Smooth muscle cell (in vitro differentiated cells): ENCODE data around the gene ERLIN1. TPM values are rescaled to one million over a fixed set of nuclear protein-coding genes. Genes with fewer than 3 reads are reported as not detected.

Experiments
- DNase-seq: peaks from one replicate; lab custom pipeline; 2025; ENCODE audit not compliant: unreplicated experiment; lab: John Stamatoyannopoulos, UW
- H2AFZ ChIP-seq: fragments of 200-600 bp; sonication (generic); 2 replicates; pipeline ENCODE4 v1.6.0; 2016; ENCODE audit warnings: antibody characterized with exemption, low read depth, mild to moderate bottlenecking
- H3F3A ChIP-seq: fragments of 200-600 bp; sonication (generic); 2 replicates; pipeline ENCODE4 v1.6.0; 2017; ENCODE audit warnings: antibody characterized with exemption, low read depth
- H3K27ac ChIP-seq: fragments of 200-600 bp; sonication (generic); 2 replicates; pipeline ENCODE4 v1.5.1; 2016; ENCODE audit warnings: low read depth, mild to moderate bottlenecking
- H3K27me3 ChIP-seq: fragments of 200-600 bp; sonication (generic); 2 replicates; pipeline ENCODE4 v1.6.1; 2016; ENCODE audit warnings: low read depth, mild to moderate bottlenecking
- H3K36me3 ChIP-seq: fragments of 200-600 bp; sonication (generic); 2 replicates; pipeline ENCODE4 v1.5.1; 2016; ENCODE audit warnings: low read depth
- H3K4me1 ChIP-seq: fragments of 200-600 bp; sonication (generic); 2 replicates; pipeline ENCODE4 v1.5.1; 2016; ENCODE audit warnings: low read depth
- H3K4me2 ChIP-seq: fragments of 200-600 bp; sonication (generic); 2 replicates; pipeline ENCODE4 v1.6.0; 2016; ENCODE audit warnings: mild to moderate bottlenecking
- H3K4me3 ChIP-seq: fragments of 200-600 bp; sonication (generic); 2 replicates; pipeline ENCODE4 v1.5.1; 2016; ENCODE audit warnings: mild to moderate bottlenecking
- H3K79me2 ChIP-seq: fragments of 200-600 bp; sonication (generic); 2 replicates; pipeline ENCODE4 v1.6.0; 2016; ENCODE audit warnings: low read depth, mild to moderate bottlenecking
- H3K9ac ChIP-seq: fragments of 200-600 bp; sonication (generic); 2 replicates; pipeline ENCODE4 v1.6.0; 2016; ENCODE audit warnings: low read depth
- H3K9me3 ChIP-seq: fragments of 200-600 bp; sonication (generic); replicated peaks from 2 replicates; pipeline ENCODE4 v1.5.1; 2016; ENCODE audit warnings: low read depth
- H4K20me1 ChIP-seq: fragments of 200-600 bp; sonication (generic); 2 replicates; pipeline ENCODE4 v1.6.0; 2016; ENCODE audit warnings: low read depth
- WGBS: methylation state at CpG from one replicate; pipeline ENCODE4 v1.1.7; 2016; ENCODE audit warnings: low lambda C conversion rate; 5-methylcytosine and 5-hydroxymethylcytosine counted together
- polyA plus RNA-seq: library from polyadenylated mRNA; unstranded; fragments of >200 nt; fragmentation: Nextera tagmentation; extraction: Ambion mirVana; gene quantifications from 2 replicates; pipeline ENCODE4 v1.2.1, GENCODE V29; 2016
- total RNA-seq: library from RNA; depleted of rRNA; stranded (reverse); fragments of >200 nt; gene quantifications from 2 replicates; pipeline ENCODE4 v1.2.3, GENCODE V29; 2014
- TF ChIP-seq, protein P1 (sequence below): fragments of 200-600 bp; sonication (generic); IDR thresholded peaks from 2 replicates; pipeline ENCODE4 v1.5.1; 2017; ENCODE audit warnings: borderline replicate concordance, mild to moderate bottlenecking, antibody characterized with exemption; ENCODE audit not compliant: insufficient read depth, poor library complexity, severe bottlenecking

Gene ERLIN1
- total and polyA plus RNA-seq, 2 experiments from 2014 or later, result 21.0 to 32.2 TPM

DNA sequence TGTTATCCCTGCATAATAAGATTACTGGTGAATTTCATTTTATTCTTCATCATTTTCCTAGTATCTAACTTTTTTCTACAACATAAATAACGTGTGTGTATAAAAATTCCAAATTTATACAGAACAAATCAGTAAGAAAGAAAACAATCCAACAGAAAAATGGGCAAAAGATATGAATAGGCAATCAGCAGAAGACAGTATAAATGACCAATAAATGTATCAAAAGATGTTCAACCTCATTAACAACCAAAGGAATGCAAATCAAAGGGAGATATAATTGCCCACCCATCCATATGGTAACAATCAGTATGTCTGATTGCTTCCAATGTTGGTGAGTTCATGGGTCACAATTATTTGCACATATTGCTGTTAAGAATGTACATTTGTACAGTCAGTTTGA, 13.5 kb downstream of the ERLIN1 start:
- peaks cover 26% of the 10 kb centered on the region for H3K36me3 ChIP-seq
- no peak overlapping the region for H3K27ac ChIP-seq
- no peaks in the 10 kb centered on the region for H3K27me3 ChIP-seq
- no peaks in the 10 kb centered on the region for H3K9me3 ChIP-seq
- H3F3A ChIP-seq, result no peaks in the 10 kb centered on the region
- no peaks in the 10 kb centered on the region for H3K79me2 ChIP-seq
- no peak overlapping the region for H3K4me2 ChIP-seq
- DNase-seq, result no peak
- H3K4me1 ChIP-seq, result no peaks in the 10 kb centered on the region
- H4K20me1 ChIP-seq, result no peaks in the 10 kb centered on the region
- 95% methylated on average over 1 of the region's 1 CpG for WGBS
- H3K9ac ChIP-seq, result no peak overlapping the region
- H3K4me3 ChIP-seq, result no peak overlapping the region
- no peak overlapping the region for H2AFZ ChIP-seq
- TF ChIP-seq, protein P1, sequence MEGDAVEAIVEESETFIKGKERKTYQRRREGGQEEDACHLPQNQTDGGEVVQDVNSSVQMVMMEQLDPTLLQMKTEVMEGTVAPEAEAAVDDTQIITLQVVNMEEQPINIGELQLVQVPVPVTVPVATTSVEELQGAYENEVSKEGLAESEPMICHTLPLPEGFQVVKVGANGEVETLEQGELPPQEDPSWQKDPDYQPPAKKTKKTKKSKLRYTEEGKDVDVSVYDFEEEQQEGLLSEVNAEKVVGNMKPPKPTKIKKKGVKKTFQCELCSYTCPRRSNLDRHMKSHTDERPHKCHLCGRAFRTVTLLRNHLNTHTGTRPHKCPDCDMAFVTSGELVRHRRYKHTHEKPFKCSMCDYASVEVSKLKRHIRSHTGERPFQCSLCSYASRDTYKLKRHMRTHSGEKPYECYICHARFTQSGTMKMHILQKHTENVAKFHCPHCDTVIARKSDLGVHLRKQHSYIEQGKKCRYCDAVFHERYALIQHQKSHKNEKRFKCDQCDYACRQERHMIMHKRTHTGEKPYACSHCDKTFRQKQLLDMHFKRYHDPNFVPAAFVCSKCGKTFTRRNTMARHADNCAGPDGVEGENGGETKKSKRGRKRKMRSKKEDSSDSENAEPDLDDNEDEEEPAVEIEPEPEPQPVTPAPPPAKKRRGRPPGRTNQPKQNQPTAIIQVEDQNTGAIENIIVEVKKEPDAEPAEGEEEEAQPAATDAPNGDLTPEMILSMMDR, result no peak

DNA sequence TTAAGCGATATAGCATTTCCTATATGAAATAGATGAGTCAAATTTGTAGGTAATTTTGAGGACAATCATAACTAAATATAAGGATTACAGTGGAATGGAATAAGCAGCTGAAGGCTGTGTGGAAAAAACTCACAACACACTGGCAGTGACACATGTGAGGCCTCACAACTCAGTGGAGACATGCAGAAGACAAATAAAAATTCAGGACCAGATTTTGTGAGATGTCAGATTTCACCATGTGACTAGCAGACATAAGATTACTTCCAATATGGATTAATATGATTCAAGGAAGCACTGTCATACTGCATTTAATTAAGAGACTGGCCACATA, 17.6 kb downstream of the ERLIN1 start:
- Histone ChIP-seq H3K9ac (no peak overlapping the region), H3K4me1 (no peaks in the 10 kb centered on the region), H3K27ac (no peak overlapping the region), H3K27me3 (no peaks in the 10 kb centered on the region), H3K4me2 (no peak overlapping the region), H3K36me3 (peaks cover 11% of the 10 kb centered on the region), H3F3A (no peaks in the 10 kb centered on the region), H2AFZ (no peak overlapping the region), H3K79me2 (no peaks in the 10 kb centered on the region), H3K4me3 (no peak overlapping the region), H3K9me3 (no peaks in the 10 kb centered on the region), H4K20me1 (no peaks in the 10 kb centered on the region)
- TF ChIP-seq, protein P1, result no peak
- 100% methylated on average over 1 of the region's 1 CpG for WGBS
- DNase-seq, result no peak

DNA sequence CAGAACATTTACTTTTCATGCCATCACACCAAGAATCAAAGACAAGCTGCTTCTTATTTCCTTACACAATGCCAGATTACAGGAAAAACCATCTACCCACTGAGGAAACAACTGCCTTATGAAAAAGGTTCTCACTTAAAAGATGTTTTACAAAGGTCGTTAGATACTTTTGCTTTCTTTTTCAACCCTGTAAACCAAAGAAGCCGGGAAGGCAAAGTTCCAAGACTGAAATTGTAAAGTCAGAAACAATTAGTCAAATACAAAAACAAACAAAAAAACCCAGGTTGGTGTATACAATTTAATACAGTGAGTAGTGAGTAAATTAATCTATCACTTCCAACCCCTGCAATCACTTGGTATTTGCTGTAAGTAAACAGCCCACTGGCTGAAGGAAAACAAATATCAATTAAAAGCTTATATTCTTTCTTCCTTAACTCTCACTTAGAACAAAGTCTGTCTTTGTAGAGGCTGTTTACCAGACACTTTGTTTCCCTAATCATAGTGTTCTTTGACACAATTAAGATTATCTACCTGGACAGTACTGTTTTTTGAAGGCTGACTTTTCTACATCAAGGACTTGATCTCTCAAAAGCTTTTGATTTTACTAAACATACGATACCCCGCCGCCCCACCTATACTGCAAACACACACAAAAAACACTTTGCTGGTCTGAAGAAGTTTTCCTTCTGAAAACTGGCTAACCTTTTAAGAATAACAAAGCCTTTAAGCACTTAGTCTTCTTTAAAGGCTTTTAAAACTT, 18.1 kb downstream of the ERLIN1 start:
- TF ChIP-seq, protein P1, result no peak
- Histone ChIP-seq H3K27me3 (no peaks in the 10 kb centered on the region), H3K27ac (no peak overlapping the region), H3F3A (no peaks in the 10 kb centered on the region), H3K4me3 (no peak overlapping the region), H3K36me3 (peaks cover 9% of the 10 kb centered on the region), H3K4me2 (no peak overlapping the region), H4K20me1 (no peaks in the 10 kb centered on the region), H3K4me1 (no peaks in the 10 kb centered on the region), H2AFZ (no peak overlapping the region), H3K79me2 (no peaks in the 10 kb centered on the region), H3K9ac (no peak overlapping the region), H3K9me3 (no peaks in the 10 kb centered on the region)
- WGBS, result over 99% methylated on average over 5 of the region's 5 CpGs
- no peak for DNase-seq
